NCI-H226 (cell line): ENCODE measurements around the gene KCNIP4.

Source experiments
- DNase-seq: peaks from one replicate; pipeline ENCODE4 v3.0.0-alpha.2; 2015

The KCNIP4 gene

DNA sequence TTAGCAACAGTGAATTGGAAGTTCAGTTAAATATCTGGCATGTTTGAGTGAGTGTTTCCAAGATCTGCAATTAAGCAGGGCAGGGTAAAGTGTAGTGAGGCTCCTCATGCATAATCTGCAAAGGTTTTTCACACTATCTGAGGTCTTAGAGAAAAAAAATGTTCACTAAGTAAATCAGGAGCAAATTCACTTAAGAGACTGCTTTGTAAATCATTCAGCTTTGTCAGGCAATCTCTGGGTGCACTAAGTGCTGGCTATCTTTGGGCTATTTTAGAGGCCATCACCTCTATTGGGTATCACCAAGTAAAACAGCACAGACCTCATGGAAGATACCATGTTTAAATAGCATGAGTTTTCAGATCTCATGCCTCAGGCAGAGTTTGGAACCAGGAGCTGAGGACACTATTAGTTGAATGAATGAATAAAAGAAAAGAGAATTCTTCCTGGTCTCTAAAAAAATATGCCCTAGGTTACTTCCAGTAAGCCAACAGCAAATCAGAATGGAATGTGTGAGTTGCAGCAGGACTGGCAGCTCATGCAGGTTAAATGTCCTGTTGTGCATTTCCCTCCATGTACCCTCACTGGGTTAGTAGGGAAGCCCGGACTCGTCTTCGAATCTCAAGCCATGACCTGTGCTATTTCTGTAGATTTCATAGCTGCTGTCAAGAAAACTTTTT, 195.3 kb downstream of the KCNIP4 start:
- DNase-seq = peak; percentile 36

DNA sequence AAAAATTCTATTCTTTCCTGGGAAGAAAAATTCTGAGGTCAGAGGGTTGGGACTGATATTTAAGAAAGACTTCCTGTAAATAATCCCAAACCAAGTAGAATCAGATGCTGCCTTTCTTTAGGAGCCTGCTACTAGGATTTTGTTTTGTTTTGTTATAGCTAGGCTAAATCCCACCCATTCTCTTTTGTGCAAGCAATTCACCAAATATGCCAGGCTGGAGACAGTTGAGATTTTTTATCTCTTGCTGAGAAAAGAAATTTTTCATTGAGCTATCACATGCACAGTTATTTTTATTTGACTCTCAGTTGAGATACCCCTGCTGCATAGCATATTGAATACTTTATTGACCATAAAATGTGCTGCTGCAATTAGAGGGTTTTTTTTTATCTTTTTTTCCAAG, 196.0 kb downstream of the KCNIP4 start:
- DNase-seq = peak; percentile 8

GRCh38 chr4:21749924-21750323, 198.6 kb downstream of the KCNIP4 start:
- DNase-seq = no peak

DNA sequence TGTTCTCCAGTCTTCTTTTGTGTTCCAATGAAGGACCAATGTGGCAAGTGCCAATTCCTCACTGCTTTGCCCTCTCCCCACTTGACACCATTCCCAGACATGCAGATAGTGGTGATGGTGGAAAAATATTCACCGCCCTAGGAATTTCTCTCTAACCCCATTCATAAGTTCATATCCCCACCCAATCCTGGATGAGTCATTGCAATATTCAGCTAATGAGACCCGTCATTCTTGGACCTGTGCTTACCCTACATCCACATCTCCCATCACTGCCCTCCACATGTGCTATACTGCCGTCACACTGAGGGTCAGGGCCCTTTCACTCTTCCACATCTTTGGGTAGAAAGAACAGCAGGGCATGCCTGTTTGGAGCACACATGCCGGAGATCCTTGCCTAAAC, 199.2 kb downstream of the KCNIP4 start:
- DNase-seq = no peak

DNA sequence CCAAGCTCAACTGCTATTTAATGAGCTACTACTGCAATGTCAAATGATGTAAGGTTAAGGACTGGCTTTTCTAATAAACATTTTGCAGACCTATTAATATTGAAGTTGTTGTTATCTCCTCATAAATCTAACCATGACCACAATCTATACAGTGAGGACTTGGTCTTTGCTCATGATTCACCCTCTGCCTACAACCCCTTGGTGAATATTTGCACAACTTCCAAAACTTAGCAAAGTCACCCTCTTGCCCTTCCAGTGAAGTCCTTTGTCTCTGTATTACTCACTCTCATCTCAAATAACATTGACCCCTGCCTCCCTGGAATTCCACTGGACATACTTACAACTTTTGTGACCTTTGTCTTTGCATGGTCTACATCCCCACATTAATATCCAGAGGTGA, 204.5 kb downstream of the KCNIP4 start:
- no peak for DNase-seq

DNA sequence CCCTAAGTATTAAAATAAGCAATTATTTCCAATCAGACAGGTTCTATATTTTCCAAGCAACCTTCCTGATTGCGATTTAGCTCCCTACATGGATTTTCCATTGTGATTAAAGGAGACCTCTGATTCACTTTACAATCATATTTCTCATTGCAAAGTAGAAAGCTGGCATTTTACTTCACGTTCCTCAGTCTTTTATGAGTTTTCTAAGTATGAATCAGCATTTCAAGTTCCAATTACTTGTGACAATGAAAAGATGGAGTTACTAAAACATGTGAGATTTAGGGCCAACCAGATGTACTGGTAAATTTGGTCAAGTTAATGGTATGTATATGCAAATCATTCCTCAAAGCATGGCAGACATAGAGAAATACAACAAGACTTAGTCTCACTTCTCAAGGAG, 206.2 kb downstream of the KCNIP4 start:
- no peak for DNase-seq

- no peak for DNase-seq
Measured at GRCh38 chr4:21738821-21739220, 209.8 kb downstream of the KCNIP4 start.

GRCh38 chr4:21735866-21736265, 212.7 kb downstream of the KCNIP4 start:
- no peak for DNase-seq

DNA sequence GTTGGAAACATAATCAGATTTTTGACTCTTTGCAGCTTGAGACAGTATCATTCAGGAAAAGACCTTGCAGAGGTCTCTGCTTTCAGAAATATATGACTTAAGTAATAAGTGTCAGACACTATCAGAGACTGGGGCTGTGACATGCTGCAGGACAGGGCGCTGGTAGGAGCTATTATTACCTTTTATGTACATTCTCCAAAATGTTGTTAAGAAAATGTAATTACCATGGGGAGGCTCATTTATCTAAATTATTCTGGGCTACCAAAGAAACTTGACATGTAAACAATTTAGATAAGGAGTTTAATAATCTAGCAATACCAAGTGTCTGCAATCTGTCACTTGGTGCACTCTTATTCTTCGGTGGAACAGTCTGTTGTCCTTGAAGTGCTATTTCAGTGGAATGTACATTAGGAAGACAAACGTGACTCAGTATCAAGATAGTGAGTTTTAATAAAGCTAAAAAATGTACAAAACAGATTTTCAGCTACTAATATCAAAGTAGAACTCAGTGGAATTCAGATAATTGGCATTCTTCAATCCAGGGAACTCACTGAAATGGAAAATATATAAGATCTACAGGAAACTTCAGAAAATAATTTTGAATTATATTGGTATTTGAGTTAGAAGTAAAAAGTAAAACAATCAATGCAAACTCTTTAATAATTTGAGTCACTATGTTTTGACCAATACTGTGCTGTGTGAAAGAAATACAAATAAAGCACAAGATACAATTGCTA, 214.5 kb downstream of the KCNIP4 start:
- DNase-seq = no peak

GRCh38 chr4:21728304-21728703, 220.3 kb downstream of the KCNIP4 start:
- DNase-seq = no peak

DNA sequence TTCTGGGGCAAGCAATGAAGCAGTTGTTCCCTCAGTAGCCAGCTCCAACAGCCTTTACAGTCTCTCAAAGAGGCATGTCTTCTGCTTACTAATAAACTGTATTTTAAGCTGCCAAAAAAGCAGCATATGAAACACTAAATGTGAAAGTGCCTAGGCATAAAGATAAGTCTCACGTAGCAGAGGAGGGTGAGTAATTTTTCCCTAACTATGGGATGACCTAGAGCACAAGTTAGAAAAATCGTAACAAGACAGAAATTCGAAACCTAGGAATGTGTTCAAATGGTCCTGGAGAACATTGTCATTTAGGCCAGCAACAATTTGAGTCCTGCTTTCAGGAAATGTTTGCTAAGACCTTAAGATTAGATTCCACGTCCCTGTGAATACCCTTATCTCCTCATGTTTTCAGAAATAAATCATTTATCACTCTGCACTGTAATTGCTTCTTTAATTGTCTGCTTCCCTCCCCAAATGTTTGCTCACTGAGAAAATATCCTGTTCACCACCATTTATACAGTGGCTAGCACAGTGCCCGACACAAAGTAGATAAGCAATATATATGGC, 222.2 kb downstream of the KCNIP4 start:
- DNase-seq = peak; percentile 33

GRCh38 chr4:21722157-21722839, 226.3 kb downstream of the KCNIP4 start:
- peak; percentile 28 for DNase-seq

DNA sequence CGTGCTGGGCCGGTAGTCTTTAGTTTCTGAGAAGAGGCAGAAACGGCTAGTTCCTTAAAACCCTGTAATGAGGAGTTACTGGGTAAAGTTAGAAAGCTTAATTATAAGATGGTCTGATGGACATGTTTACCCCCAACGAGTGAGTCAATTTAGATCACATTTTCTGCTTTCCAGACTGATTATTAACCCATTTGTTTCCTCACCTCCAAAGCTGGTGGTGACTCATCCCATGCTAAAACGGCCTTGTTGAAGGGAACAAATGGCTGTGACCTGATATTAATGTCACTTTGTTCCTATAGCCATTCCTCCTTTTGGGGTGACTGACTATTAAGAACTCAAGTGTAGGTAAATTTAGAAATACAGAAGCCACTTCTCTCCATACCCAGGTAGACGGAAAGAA, 232.0 kb downstream of the KCNIP4 start:
- no peak for DNase-seq

DNA sequence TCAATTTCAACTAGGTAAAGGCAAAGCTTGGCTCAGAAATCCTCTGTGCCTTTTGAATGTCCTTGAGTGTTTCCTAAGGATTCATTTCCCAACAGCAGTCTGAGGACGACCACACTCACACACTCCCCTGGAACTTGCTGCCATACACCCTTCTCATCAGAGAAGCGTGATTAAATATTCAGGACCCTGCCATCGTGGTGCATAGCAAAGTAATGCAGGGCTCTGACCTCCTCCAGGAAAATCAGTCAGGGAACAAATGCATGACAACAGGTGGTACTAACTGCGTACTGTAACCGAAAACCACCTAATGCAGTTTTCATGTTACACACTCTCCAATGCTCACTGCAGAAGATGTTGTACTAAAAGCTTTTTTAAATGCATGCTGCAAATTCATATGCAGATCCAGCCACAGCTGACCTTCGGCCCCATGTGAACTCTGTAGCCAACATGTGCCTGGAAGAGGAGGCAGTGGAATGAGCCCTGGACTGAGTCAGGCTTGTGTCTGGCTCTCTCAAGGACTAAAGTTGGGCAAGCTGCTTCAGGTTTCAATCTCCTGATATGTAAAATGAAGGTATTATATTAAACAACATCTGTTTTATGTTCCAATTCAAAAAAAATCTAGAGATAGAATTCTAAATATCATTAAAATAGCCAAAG, 238.3 kb downstream of the KCNIP4 start:
- DNase-seq = no peak

- DNase-seq = no peak
Measured at GRCh38 chr4:21709761-21710160, 238.8 kb downstream of the KCNIP4 start.

DNA sequence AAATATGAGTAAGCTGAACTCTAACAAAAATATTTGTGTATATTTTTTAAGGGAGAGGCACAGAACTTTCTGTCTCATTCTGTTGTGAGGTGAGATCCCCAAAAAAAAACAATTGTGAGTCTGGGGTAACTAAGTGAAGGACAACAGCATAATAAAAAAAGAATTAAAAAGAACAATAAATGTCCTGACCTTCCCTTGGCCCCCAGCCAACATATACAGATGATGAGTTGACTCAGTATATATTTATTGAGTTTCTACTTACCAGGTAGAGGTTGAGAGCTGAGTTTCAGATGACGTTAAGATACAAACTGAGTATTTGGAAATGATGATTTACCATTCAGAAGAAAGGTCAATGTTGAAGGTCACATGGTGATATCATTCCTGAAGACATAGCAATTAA, 239.5 kb downstream of the KCNIP4 start:
- no peak for DNase-seq

- DNase-seq = no peak
Measured at GRCh38 chr4:21699446-21699845, 249.1 kb downstream of the KCNIP4 start.

DNA sequence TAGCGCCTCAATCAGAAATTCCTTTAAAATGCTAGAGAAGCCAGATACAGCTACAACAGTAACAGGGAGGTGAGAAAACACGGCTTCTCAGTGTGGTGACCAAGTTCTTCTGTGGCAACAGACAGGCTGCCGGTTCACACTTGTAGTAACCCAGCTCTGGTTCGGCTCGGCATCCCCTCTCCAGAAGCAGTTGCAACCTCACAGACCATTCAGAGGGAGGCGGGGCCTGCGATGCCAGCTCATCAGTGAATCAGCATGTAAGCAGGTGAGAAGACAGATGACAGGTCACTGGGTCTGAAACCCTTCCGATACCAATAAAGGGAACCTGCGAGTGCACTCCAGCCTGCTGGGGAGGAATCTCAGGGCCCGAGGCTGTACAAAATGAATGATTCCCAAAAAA, 251.0 kb downstream of the KCNIP4 start:
- DNase-seq = peak; percentile 32

GRCh38 chr4:21695141-21695540, 253.4 kb downstream of the KCNIP4 start:
- no peak for DNase-seq

DNA sequence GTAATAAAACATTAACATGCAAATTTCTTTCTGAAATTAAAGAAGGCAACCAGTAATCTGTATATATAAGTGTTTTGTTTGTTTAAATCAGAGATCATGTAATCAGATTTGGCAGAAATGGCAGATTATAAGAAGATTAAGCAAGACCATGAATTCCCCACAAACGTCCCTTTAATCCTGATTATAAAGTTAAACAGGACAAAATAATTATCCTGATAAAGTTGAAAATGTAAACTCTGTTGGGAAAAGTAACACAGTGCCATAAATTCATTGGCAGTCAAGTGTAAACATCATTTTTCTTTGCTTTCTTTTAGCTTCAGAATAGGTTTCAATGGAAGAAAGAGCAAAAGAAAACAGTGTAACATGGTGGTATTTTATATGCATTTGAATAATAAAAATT, 256.3 kb downstream of the KCNIP4 start:
- DNase-seq = no peak

- DNase-seq = no peak
Measured at GRCh38 chr4:21688596-21689265, 259.8 kb downstream of the KCNIP4 start.

- no peak for DNase-seq
Measured at GRCh38 chr4:21685911-21686310, 262.7 kb downstream of the KCNIP4 start.
